GM19467 (cell line): Measurements from ENCODE around the gene SEC23IP.
A peak's percentile ranks its signal among the peaks of the same experiment; 100 is the strongest.
"Not testable (repeated sequence)": the region's sequence is repeated elsewhere in the genome, so short reads cannot be mapped to it uniquely, and the experiment has no call there.

ENCODE experiments used
- ATAC-seq: cut with Tn5 transposase; IDR thresholded peaks from one replicate; pipeline ENCODE4 v1.9.1; 2021; ENCODE audit warnings: mild to moderate bottlenecking, moderate library complexity; ENCODE audit not compliant: unreplicated experiment

The SEC23IP gene

DNA sequence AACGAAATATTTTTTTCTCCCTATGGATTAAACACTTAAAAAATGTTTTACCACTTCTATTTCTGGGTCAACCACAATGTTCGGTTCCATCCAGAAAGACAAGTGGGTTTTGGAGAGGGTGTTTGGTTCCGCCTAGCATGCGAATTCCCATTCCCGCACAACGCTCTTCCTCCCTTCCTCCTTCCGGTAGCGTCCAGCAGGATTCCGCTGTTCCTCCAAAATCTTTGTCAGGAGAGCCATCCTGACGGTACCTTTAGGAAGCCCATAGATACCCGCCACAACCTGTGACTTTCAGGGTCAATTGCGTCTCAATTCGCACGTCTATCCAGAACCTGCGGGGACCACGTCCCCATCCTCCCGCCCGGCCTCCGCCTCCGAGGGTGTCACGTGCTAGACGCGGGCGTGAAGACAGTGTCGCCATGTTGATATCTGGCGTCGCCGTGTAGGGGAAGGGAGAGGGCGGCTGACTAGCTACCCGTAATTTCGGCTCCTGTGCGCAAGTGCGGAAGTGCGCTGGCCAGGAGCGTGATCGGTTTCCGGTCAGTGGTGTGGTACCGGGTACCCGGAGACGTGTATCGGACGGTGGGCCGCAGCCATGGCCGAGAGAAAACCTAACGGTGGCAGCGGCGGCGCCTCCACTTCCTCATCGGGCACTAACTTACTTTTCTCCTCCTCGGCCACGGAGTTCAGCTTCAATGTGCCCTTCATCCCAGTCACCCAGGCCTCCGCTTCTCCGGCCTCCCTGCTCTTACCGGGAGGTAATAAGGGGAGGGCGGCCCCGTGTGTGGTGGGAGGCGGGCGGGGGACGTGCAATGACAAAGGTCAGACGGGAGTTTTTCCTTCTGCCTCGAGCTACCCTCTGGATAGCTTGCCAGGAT, at the start of gene SEC23IP:
Gene SEC23IP, plus strand, starts transcription at position 543 of the 878 bp plus-strand sequence. Its CDS starts 53 bp downstream, at position 596.
- peak; percentile 99 for ATAC-seq

GRCh38 chr10:119845656-119846055, 46.9 kb upstream of the SEC23IP start:
- ATAC-seq: no peak

GRCh38 chr10:119849031-119849789, 43.3 kb upstream of the SEC23IP start:
- ATAC-seq: no peak

GRCh38 chr10:119849944-119850343, 42.6 kb upstream of the SEC23IP start:
- no peak for ATAC-seq

GRCh38 chr10:119852277-119852676, 40.3 kb upstream of the SEC23IP start:
- ATAC-seq: no peak

DNA sequence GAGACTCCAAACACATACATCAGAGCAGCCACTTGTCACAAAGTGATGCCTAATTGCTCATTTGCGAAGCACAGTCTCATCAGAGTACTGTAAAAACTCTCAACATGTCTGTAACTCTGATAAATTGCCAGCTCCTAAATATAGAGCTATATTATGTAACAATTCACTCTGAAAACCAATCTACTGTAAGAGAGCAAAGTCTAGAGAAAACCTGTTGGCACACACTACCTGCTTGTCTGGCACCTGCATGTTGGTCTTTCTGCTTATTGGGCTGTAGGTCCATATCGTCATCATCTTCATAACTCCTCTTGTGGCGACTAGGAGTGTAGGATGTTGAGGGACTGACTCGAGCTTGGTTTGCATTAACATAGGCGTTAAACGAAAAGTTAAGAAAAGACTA, 39.7 kb upstream of the SEC23IP start:
- ATAC-seq: no peak

GRCh38 chr10:119853574-119853973, 39.0 kb upstream of the SEC23IP start:
- ATAC-seq: no peak

GRCh38 chr10:119858063-119858462, 34.5 kb upstream of the SEC23IP start:
- ATAC-seq: no peak

DNA sequence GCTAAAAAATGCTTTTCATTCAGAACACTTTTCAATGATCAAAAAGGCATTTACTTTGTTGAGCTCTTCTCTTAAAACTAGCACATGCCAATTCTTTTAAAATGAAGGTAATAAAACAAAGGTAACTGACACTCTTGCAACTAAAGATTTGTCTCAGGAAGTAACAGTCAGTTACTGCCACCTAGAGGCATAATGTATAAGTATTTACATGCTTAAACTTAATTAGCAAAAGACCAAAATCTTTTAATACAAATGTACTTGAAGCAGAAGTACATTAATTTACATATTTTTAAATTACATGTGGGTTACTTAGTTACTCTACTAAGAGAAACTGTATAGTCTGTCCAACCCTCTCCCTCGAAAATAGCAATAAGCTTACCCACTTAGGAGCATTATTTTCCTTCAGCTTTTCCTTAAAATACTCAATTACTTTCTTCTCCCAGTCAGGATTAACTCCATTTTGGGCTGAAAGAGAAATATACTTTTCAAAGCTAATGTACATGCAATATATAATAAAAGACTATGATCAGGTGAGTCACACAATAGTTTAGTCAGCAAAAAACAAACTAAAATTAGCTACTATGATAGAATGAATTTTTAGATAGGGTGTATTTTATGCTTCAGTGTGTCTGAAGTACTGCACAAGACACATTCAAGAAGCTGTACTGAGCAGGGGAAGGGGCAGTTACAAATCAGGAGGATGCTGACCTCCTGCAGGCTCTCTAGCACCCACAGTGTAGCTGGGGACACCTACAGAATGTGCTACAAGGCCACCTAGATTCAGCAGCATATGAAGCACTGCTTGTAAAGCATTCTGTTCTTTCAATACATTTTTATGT, 32.9 kb upstream of the SEC23IP start:
- ATAC-seq: no peak

- no peak for ATAC-seq
Observed at GRCh38 chr10:119860866-119861607, 31.5 kb upstream of the SEC23IP start.

- no peak for ATAC-seq
Observed at GRCh38 chr10:119862524-119862923, 30.0 kb upstream of the SEC23IP start.

DNA sequence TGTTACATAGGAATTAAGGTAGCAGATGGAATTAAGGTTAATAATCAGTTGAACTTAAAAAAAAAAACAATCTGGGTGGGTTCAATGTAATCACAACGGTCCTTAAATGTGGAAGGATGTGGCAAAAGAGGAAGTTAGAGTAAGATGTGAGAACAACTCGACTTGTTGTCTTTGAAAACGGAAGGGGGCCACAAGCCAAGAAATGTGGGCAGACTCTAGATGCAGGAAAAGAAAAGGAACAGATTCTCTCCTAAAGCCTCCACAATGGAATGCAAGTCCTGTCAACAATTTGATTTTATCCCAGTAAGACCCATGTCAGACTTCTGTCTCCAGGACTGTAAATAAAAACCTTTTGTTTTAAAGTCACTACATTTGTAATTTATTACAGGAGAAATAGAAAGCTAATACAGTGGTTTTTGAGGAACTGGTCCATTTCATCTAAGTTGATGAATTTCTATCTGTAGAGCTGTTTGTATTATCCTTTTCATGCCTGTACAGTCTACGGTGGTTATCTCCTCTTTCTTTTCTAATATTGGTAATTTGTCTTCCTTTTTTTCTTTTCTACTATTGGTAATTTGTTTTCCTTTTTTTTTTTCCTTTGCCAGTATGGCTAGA, 28.5 kb upstream of the SEC23IP start:
- ATAC-seq: no peak

DNA sequence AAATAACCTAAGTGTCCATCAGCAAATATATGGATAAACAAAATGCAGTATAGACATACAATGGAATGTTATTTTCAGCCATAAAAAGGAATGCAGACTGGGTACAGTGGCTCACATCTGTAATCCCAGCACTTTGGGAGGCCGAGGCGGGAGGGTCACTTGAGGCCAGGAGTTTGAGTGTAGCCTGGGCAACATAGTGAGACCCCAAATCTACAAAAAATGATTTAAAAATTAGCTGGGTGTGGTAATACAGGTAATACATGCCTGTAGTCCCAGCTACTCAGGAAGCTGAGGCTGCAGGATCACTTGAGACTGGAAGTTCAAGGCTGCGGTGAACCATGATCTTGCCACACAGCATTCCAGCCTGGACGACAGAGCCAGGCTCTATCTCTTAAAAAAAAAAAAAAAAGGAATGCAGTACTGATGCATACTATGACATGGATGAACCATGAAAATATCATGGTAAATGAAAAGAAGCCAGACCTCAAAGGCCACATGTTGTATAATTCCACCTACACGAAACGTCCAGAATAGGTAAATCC, 26.8 kb upstream of the SEC23IP start:
- no peak for ATAC-seq

DNA sequence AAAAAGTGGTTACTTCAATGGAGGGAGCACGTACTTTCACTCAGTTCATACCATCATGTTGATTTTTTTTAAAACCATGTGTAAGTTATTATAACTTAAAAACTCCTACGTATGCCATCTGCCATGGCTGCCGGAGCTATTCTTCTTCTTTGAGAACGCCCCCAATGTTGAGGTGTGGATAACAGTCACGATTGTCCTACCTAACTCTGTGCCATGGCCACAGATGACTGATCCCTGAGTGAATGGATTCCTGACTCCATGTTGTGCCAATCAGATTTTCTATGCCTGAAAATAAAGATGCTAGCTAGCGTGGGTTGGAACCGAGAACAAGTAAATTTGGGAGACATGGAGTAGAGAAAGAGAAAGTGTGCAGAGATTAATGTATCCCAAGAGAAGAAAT, 25.2 kb upstream of the SEC23IP start:
- ATAC-seq: no peak

DNA sequence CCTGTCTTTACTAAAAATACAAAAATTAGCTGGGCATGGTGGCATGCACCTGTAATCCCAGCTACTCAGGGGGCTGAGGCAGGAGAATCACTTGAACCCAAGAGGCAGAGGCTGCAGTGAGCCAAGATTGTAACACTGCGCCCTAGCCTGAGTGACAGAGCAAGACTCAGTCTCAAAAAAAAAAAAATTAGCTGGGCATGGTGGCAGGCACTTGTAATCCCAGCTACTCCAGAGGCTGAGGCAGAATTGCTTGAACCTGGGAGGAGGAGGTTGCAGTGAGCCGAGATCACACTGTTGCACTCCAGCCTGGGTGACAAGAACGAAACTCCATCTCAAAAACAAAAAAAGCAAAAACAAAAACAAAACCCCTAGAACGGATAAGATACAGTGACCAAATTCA, 23.1 kb upstream of the SEC23IP start:
- ATAC-seq: not testable (repeated sequence)

GRCh38 chr10:119871881-119872609, 20.5 kb upstream of the SEC23IP start:
- ATAC-seq: peak; percentile 43

- ATAC-seq: peak; percentile 28
Observed at GRCh38 chr10:119872610-119872859, 20.0 kb upstream of the SEC23IP start, which contains the start of gene MCMBP. TSS of gene MCMBP (minus strand) at chr10:119872843. CDS start at chr10:119872584, 259 bp downstream.

- ATAC-seq: peak; percentile 89
Observed at GRCh38 chr10:119872860-119873681, 19.5 kb upstream of the SEC23IP start.
